ENCODE results near the gene ESPN.

- peak; percentile 41 for TF ChIP-seq CTCF (IDR thresholded peaks at IDR 0.05; ENCODE audit: insufficient read depth, low read depth, low read length)
- no peak for TF ChIP-seq EZH2 (IDR thresholded peaks at IDR 0.05; ENCODE audit: insufficient read depth, low read length)
Measured at GRCh38 chr1:6423321-6423999, 1.1 kb upstream of the ESPN start.
